Endothelial cell of umbilical vein (primary cell): Measurements from ENCODE around the gene SERTAD1. TPM values are rescaled to one million over a fixed set of nuclear protein-coding genes. Genes with fewer than 3 reads are reported as not detected.

Experiments
- BruUV-seq: library from RNA; stranded (reverse); fragments of 400-500 nt; replicated peaks from 2 replicates; lab custom pipeline; 2021; lab: Mats Ljungman, UMichigan
- CTCF ChIA-PET: fragments of 300-600, 350-600 bp; sonication (Branson Sonifier 250); formaldehyde crosslinking; loops from one replicate; lab custom pipeline; 2021; ENCODE audit warnings: antibody characterized with exemption, inconsistent platforms; lab: Charles Lee
- POLR2A ChIA-PET: fragments of 300-600, 350-600 bp; sonication (Branson Sonifier 250); formaldehyde crosslinking; loops from one replicate; lab custom pipeline; 2021; ENCODE audit warnings: antibody characterized with exemption, inconsistent platforms; lab: Charles Lee
- DNase-seq: peaks from one replicate; pipeline ENCODE4 v3.0.0-alpha.2; 2011; ENCODE audit warnings: low read depth, low spot score
- FAIRE-seq: peaks from 2 replicates; lab custom pipeline; 2011; peaks lifted over from hg19 to GRCh38; lab: Jason Lieb, UNC
- H2AFZ ChIP-seq: 2 replicates; pipeline ENCODE4 v1.6.0; 2012; ENCODE audit warnings: low read depth, low read length, control low read depth, inconsistent platforms
- H3K27ac ChIP-seq: 2 replicates; pipeline ENCODE4 v1.5.1; 2011; ENCODE audit warnings: low read depth, mild to moderate bottlenecking, control low read depth, low read length, moderate library complexity; ENCODE audit not compliant: insufficient read depth
- H3K27me3 ChIP-seq, 2 experiments: 2 replicates each; pipeline versions ENCODE4 v1.6.0 to v1.6.1; 2011; ENCODE audit warnings: low read length in 2 of 2, mixed read lengths in 1 of 2; ENCODE audit not compliant: control insufficient read depth in 2 of 2, insufficient read depth in 2 of 2
- H3K36me3 ChIP-seq, 2 experiments: 2 replicates in 1 of 2; 3 replicates in 1 of 2; pipeline ENCODE4 v1.5.1; 2011; ENCODE audit warnings: low read length in 2 of 2, mild to moderate bottlenecking in 1 of 2, moderate library complexity in 1 of 2; ENCODE audit not compliant: control insufficient read depth in 2 of 2, insufficient read depth in 2 of 2; ENCODE audit errors: extremely low read depth in 1 of 2
- H3K4me1 ChIP-seq: 3 replicates; pipeline ENCODE4 v1.5.1; 2011; ENCODE audit warnings: mild to moderate bottlenecking, low read length; ENCODE audit not compliant: control insufficient read depth, insufficient read depth; ENCODE audit errors: extremely low read depth
- H3K4me2 ChIP-seq: 2 replicates; pipeline ENCODE4 v1.6.1; 2011; ENCODE audit warnings: low read length, control low read depth, mixed read lengths; ENCODE audit not compliant: insufficient read depth
- H3K4me3 ChIP-seq, 3 experiments: fragments of 200-600 bp in 1 of 3; sonication (generic), shearing (Covaris generic) in 1 of 3; replicated peaks in 1 of 3; 2 replicates each; pipeline ENCODE4 v1.5.1; 2011 to 2016; ENCODE audit warnings: control low read depth in 3 of 3, low read length in 3 of 3, mild to moderate bottlenecking in 2 of 3, inconsistent platforms in 1 of 3, low read depth in 1 of 3, moderate library complexity in 1 of 3; ENCODE audit not compliant: insufficient read depth in 1 of 3
- H3K79me2 ChIP-seq: 2 replicates; pipeline ENCODE4 v1.6.0; 2012; ENCODE audit warnings: low read length, inconsistent platforms; ENCODE audit not compliant: control insufficient read depth, insufficient read depth
- H3K9ac ChIP-seq: replicated peaks from 2 replicates; pipeline ENCODE3; 2011; ENCODE audit warnings: low read length, control low read depth; ENCODE audit not compliant: insufficient read depth; ENCODE audit errors: extremely low read depth
- H3K9me1 ChIP-seq: replicated peaks from 3 replicates; pipeline ENCODE4 v1.6.0; 2011; ENCODE audit warnings: mild to moderate bottlenecking, low read length; ENCODE audit not compliant: control insufficient read depth, insufficient read depth; ENCODE audit errors: extremely low read depth
- H3K9me3 ChIP-seq: replicated peaks from 2 replicates; pipeline ENCODE4 v1.5.1; 2012; ENCODE audit warnings: low read length, inconsistent platforms; ENCODE audit not compliant: control insufficient read depth, insufficient read depth
- H4K20me1 ChIP-seq: replicated peaks from 2 replicates; pipeline ENCODE3; 2011; ENCODE audit warnings: mild to moderate bottlenecking, low read length; ENCODE audit not compliant: control insufficient read depth, insufficient read depth; ENCODE audit errors: extremely low read depth
- CTCF ChIP-seq, 2 donors: IDR thresholded peaks; 1 replicate in 1 of 2; 2 replicates in 1 of 2; pipeline ENCODE4 v1.5.1; 2011; ENCODE audit warnings: low read length in 2 of 2, mild to moderate bottlenecking in 2 of 2, moderate library complexity in 2 of 2, control low read depth in 1 of 2, inconsistent platforms in 1 of 2, low read depth in 1 of 2; ENCODE audit not compliant: insufficient read depth in 1 of 2; ENCODE audit errors: extremely low read depth in 1 of 2
- EZH2 ChIP-seq: IDR thresholded peaks from 2 replicates; pipeline ENCODE4 v1.6.1; 2012; ENCODE audit warnings: borderline replicate concordance, low read depth, mild to moderate bottlenecking, moderate library complexity, low read length, inconsistent platforms; ENCODE audit not compliant: severe bottlenecking
- FOS ChIP-seq: IDR thresholded peaks from 2 replicates; pipeline ENCODE4 v1.6.1; 2011; ENCODE audit warnings: mild to moderate bottlenecking, low read length, moderate library complexity, borderline replicate concordance; ENCODE audit not compliant: insufficient read depth
- GATA2 ChIP-seq: IDR thresholded peaks from 2 replicates; pipeline ENCODE4 v1.7.0; 2011; ENCODE audit warnings: low read depth, mild to moderate bottlenecking, moderate library complexity, mixed read lengths, low read length; ENCODE audit not compliant: insufficient read length, insufficient read depth
- MAX ChIP-seq: IDR thresholded peaks from 2 replicates; pipeline ENCODE4 v1.6.1; 2011; ENCODE audit not compliant: insufficient read depth, insufficient read length
- MYC ChIP-seq: IDR thresholded peaks from one replicate; pipeline ENCODE4 v1.6.1; 2011; ENCODE audit warnings: mild to moderate bottlenecking, low read depth, low read length
- POLR2A ChIP-seq: IDR thresholded peaks from 2 replicates; pipeline ENCODE4 v1.6.1; 2012; ENCODE audit warnings: low read depth, mild to moderate bottlenecking, control low read depth, low read length
- POLR2AphosphoS5 ChIP-seq: IDR thresholded peaks from 2 replicates; pipeline ENCODE4 v1.6.1; 2012; ENCODE audit warnings: low read depth, mild to moderate bottlenecking, control low read depth, low read length, moderate library complexity; ENCODE audit not compliant: insufficient read depth
- dilution Hi-C: fragments of 300-500 bp; cut with MboI; formaldehyde crosslinking; loops from one replicate; pipeline ENCODE4 v1.15.0; 2019; ENCODE audit warnings: low sequenced_read_pairs; ENCODE audit not compliant: extremely low pct_ligation_motif_present
- intact Hi-C: fragments of 100-400 bp; cut with micrococcal nuclease; formaldehyde crosslinking; loops from one replicate; pipeline ENCODE4 v1.10.0; 2022
- polyA plus RNA-seq, 4 experiments: library from polyadenylated mRNA; depleted of rRNA in 3 of 4; stranded (reverse) in 3 of 4; unstranded in 1 of 4; fragments of >200 nt; gene quantifications; 2 replicates each; pipeline versions ENCODE4 v1.2.1 to v1.2.3, GENCODE V29; 2011 to 2012; ENCODE audit warnings: missing spikeins in 1 of 4
- total RNA-seq: library from RNA; stranded (reverse); gene quantifications from 2 replicates; pipeline ENCODE4 v1.2.3, GENCODE V29; 2021

Gene SERTAD1
- total and polyA plus RNA-seq, 2 donors (not counting 3 experiments of a cell fraction or from before 2014, with no cell fraction given) = 8.8 to 15.3 TPM

- FAIRE-seq = no peak
- H3K27ac ChIP-seq = no peak overlapping the region
- H2AFZ ChIP-seq = no peak overlapping the region
These were observed 11.0 kb downstream of the SERTAD1 start for GRCh38 chr19:40414542-40415535.

More at GRCh38 chr19:40414542-40415535, 11.0 kb downstream of the SERTAD1 start:
- Histone ChIP-seq H3K9ac (no peak overlapping the region), H3K79me2 (no peaks in the 10 kb centered on the region), H3K4me3 (no peak overlapping the region), H3K9me1 (no peaks in the 10 kb centered on the region), H3K4me2 (no peak overlapping the region), H4K20me1 (no peaks in the 10 kb centered on the region), H3K4me1 (peaks cover 11% of the 10 kb centered on the region), H3K27me3 (no peaks in the 10 kb centered on the region), H3K36me3 (no peaks in the 10 kb centered on the region), H3K9me3 (no peaks in the 10 kb centered on the region)
- dilution Hi-C loops (no loop called here), intact Hi-C loops (no loop called here)
- CTCF ChIA-PET = interaction anchor here (0.6 to 1.8 kb wide), 3 partner anchors 15 to 220 kb away, joined by 4 to 5 read pairs (median 4); no protein-coding TSS in a partner anchor
- no TSS peak for BruUV-seq
- TF ChIP-seq GATA2 = no peak
- TF ChIP-seq POLR2AphosphoS5 = no peak
- no peak for TF ChIP-seq FOS
- TF ChIP-seq POLR2A = no peak
- no peak for TF ChIP-seq CTCF (IDR thresholded peaks at IDR 0.05; ENCODE audit: extremely low read depth in 1 of 2, insufficient read depth in 1 of 2, low read depth in 1 of 2, low read length in 2 of 2)
- TF ChIP-seq MYC = no peak
- no peak for TF ChIP-seq MAX
- TF ChIP-seq EZH2 = no peak
- POLR2A ChIA-PET = no interaction called here
- DNase-seq = no peak
